BJ (cell line): ENCODE data around the gene RHBDF2. TPM values are rescaled to one million over a fixed set of nuclear protein-coding genes. Genes with fewer than 3 reads are reported as not detected.

Experiments
- CTCF ChIA-PET: fragments of 350-600 bp; formaldehyde crosslinking; extraction: SDS; loops from one replicate; lab custom pipeline; 2021; ENCODE audit warnings: antibody characterized with exemption, inconsistent platforms; lab: Yijun Ruan, JAX
- POLR2A ChIA-PET: fragments of 300-600 bp; sonication (Branson Sonifier 250); formaldehyde crosslinking; extraction: SDS; loops from one replicate; lab custom pipeline; 2021; ENCODE audit warnings: antibody characterized with exemption; lab: Charles Lee
- DNase-seq: peaks from one replicate; pipeline ENCODE4 v3.0.0-alpha.2; 2011; ENCODE audit warnings: low read depth
- H3K27me3 ChIP-seq: 2 replicates; pipeline ENCODE4 v1.6.0; 2011; ENCODE audit warnings: low read length; ENCODE audit not compliant: control insufficient read depth, insufficient read depth
- H3K36me3 ChIP-seq: 2 replicates; pipeline ENCODE4 v1.5.1; 2011; ENCODE audit warnings: low read length; ENCODE audit not compliant: control insufficient read depth, insufficient read depth
- H3K4me3 ChIP-seq: 2 replicates; pipeline ENCODE4 v1.5.1; 2011; ENCODE audit warnings: low read depth, mild to moderate bottlenecking, control low read depth, low read length
- CTCF ChIP-seq: IDR thresholded peaks from 2 replicates; pipeline ENCODE4 v1.5.1; 2011; ENCODE audit warnings: low read depth, mild to moderate bottlenecking, control low read depth, inconsistent platforms, low read length, moderate library complexity; ENCODE audit not compliant: insufficient read depth
- polyA plus RNA-seq: library from polyadenylated mRNA; depleted of rRNA; stranded (reverse); fragments of >200 nt; gene quantifications from 2 replicates; pipeline ENCODE4 v1.2.3, GENCODE V29; 2011

Gene RHBDF2
- polyA plus RNA-seq, 1 experiment = 8.9 TPM

- POLR2A ChIA-PET = no interaction called here
- H3K36me3 ChIP-seq = no peaks in the 10 kb centered on the region
- DNase-seq = no peak
- no peak for TF ChIP-seq CTCF
- H3K27me3 ChIP-seq = no peaks in the 10 kb centered on the region
- H3K4me3 ChIP-seq = no peak overlapping the region
- CTCF ChIA-PET = no interaction called here
Measured at GRCh38 chr17:76440751-76441362, 60.4 kb downstream of the RHBDF2 start.

- POLR2A ChIA-PET = no interaction called here
- no peak for TF ChIP-seq CTCF
- no peaks in the 10 kb centered on the region for H3K27me3 ChIP-seq
- CTCF ChIA-PET = interaction anchor here (0.8 kb wide), 1 partner anchor 20 kb away, joined by 3 read pairs; no protein-coding TSS in a partner anchor
- no peaks in the 10 kb centered on the region for H3K36me3 ChIP-seq
- no peak for DNase-seq
- no peak overlapping the region for H3K4me3 ChIP-seq
Measured at GRCh38 chr17:76439314-76439928, 61.8 kb downstream of the RHBDF2 start.

DNA sequence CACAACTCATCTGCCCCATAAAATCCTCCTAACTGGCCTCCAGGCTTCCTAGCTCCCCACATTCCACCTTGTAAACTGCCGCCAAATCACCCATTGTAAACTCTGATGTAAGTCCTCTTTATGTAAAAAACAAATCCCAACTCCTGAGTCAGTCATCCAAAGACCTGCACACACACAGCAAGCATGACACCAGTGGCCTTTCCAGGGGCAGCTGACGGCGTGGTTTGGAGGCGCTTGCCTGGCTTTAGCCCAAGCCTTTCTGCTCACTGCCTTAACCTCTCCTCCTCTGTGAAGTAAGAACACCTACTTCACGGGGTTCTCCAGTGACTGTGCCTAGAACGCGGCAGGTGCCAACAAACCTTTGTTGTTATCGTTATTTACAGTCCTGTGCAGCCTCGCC is 62.3 kb downstream of the RHBDF2 start:
- Histone ChIP-seq H3K27me3 (no peaks in the 10 kb centered on the region), H3K36me3 (no peaks in the 10 kb centered on the region), H3K4me3 (no peak overlapping the region)
- CTCF ChIA-PET = interaction anchor here (0.5 to 2.6 kb wide), 3 partner anchors 21 to 87 kb away, joined by 3 to 9 read pairs (median 3); no protein-coding TSS in a partner anchor
- no peak for DNase-seq
- TF ChIP-seq CTCF = no peak
- POLR2A ChIA-PET = no interaction called here

DNA sequence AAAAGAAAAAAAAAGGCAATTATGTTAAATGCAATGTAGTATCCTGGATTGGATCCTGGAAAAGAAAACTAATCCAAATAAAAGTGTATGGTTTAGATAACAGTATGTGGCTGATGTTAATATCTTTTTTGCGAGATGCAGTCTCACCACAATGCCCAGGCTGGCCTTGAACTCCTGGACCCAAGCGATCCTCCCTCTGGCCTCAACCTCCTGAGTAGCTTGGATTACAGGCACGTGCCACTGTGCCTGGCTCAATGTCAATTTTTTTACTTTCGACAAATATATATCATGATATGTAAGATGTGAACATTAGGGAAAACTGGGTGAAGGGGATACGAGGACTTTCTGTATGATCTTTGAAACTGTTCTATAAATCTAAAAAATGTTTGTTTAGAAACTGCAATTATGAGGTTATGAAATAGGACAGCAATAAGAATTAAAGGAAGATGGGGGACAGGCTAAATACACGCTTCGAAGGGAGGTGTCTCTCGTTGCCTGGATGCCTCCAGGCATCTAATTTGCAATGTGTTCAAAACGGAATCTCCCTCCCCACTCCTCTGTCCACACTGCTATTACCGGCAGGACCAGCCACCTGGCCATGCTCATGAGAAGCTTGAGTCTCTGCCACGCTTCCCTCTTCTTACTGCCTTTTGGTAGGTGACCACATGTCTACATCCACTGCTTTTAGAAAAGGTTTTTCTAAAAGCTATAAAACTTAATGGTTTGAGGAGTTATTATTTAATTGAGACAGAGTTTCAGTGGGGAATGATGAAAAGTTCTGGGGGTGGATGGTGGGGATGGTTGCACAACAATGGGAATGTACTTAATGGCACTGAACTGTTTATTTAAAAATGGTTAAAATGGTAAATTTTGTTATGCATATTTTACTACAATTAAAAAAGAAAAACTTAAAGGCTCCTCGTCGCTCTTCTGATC is 63.5 kb downstream of the RHBDF2 start:
- POLR2A ChIA-PET = interaction anchor here (0.6 kb wide), 1 partner anchor 84 kb away, joined by 3 read pairs; the partner anchor contains the start of gene PRPSAP1
- CTCF ChIA-PET = interaction anchor here (2.6 kb wide), 1 partner anchor 40 kb away, joined by 9 read pairs; no protein-coding TSS in a partner anchor
- no peak for TF ChIP-seq CTCF

GRCh38 chr17:76435751-76436150 is 65.5 kb downstream of the RHBDF2 start:
- no peaks in the 10 kb centered on the region for H3K27me3 ChIP-seq
- no peak for DNase-seq
- no peak for TF ChIP-seq CTCF
- POLR2A ChIA-PET = no interaction called here
- CTCF ChIA-PET = interaction anchor here (1.0 to 1.8 kb wide), 4 partner anchors 9 to 38 kb away, joined by 3 to 7 read pairs (median 4); no protein-coding TSS in a partner anchor
- H3K4me3 ChIP-seq = no peak overlapping the region
- H3K36me3 ChIP-seq = no peaks in the 10 kb centered on the region

More for the DNA sequence above, 63.5 kb downstream of the RHBDF2 start:
- H3K4me3 ChIP-seq = no peak overlapping the region
- H3K27me3 ChIP-seq = no peaks in the 10 kb centered on the region
- no peaks in the 10 kb centered on the region for H3K36me3 ChIP-seq
- no peak for DNase-seq
